HCT116 (cell line): ENCODE measurements around the gene ZNF655. TPM values are rescaled to one million over a fixed set of nuclear protein-coding genes. Genes with fewer than 3 reads are reported as not detected.

ENCODE experiments used
- ATAC-seq: fragments of 200-7000 bp; cut with Tn5 transposase; 2 replicates; pipeline ENCODE4 v1.9.1; 2020; ENCODE audit warnings: mild to moderate bottlenecking, moderate library complexity
- BruUV-seq: library from RNA; stranded (reverse); fragments of 400-500 nt; replicated peaks from 2 replicates; lab custom pipeline; 2021; lab: Mats Ljungman, UMichigan
- CTCF ChIA-PET: fragments of 300-600 bp; sonication (Branson Sonifier 250); formaldehyde crosslinking; loops from one replicate; lab custom pipeline; 2021; ENCODE audit warnings: antibody characterized with exemption; lab: Charles Lee
- POLR2A ChIA-PET: fragments of 300-600, 350-600 bp; sonication (Branson Sonifier 250); formaldehyde crosslinking; loops from one replicate; lab custom pipeline; 2021; ENCODE audit warnings: antibody characterized with exemption; lab: Charles Lee
- RAD21 ChIA-PET, 2 experiments: fragments of 300-600 bp; sonication (Branson Sonifier 250); formaldehyde crosslinking; loops; one replicate each; lab custom pipeline; 2023; ENCODE audit warnings: low total read pairs in 2 of 2; ENCODE audit not compliant: uncharacterized antibody in 2 of 2, unreplicated experiment in 2 of 2, low non-redundant PET in 1 of 2; lab: Charles Lee
- DNase-seq: peaks from one replicate; pipeline ENCODE4 v3.0.0-alpha.2; 2010; ENCODE audit warnings: low read depth, low spot score
- H2AFZ ChIP-seq: fragments of 200-600 bp; shearing (Covaris generic), sonication (generic); 2 replicates; pipeline ENCODE4 v1.6.1; 2017; ENCODE audit warnings: low read depth, mixed run types, mixed read lengths, antibody characterized with exemption, low read length; ENCODE audit not compliant: poor library complexity, severe bottlenecking
- H3K27ac ChIP-seq: 2 replicates; pipeline ENCODE4 v1.5.1; 2012; ENCODE audit warnings: low read depth, low read length
- H3K27me3 ChIP-seq: fragments of 200-600 bp; sonication (generic); 2 replicates; pipeline ENCODE4 v1.6.1; 2016; ENCODE audit warnings: mixed run types, low read length, mixed read lengths; ENCODE audit not compliant: insufficient read depth
- H3K36me3 ChIP-seq, 2 experiments: fragments of 200-500 bp in 1 of 2; fragments of 200-600 bp in 1 of 2; sonication (Bioruptor generic) in 1 of 2; sonication (generic) in 1 of 2; 2 replicates each; pipeline versions ENCODE4 v1.5.1 to v1.6.1; 2014 to 2016; ENCODE audit warnings: low read length in 2 of 2, inconsistent platforms in 1 of 2, mixed read lengths in 1 of 2, mixed run types in 1 of 2; ENCODE audit not compliant: insufficient read depth in 2 of 2, control insufficient read depth in 1 of 2
- H3K4me1 ChIP-seq, 2 experiments: fragments of 200-600 bp in 1 of 2; sonication (generic) in 1 of 2; 2 replicates each; pipeline versions ENCODE4 v1.5.1 to v1.6.1; 2012 to 2017; ENCODE audit warnings: low read length in 2 of 2, inconsistent platforms in 1 of 2, mild to moderate bottlenecking in 1 of 2, mixed read lengths in 1 of 2, mixed run types in 1 of 2, moderate library complexity in 1 of 2; ENCODE audit not compliant: insufficient read depth in 2 of 2, control insufficient read depth in 1 of 2
- H3K4me2 ChIP-seq: fragments of 200-600 bp; sonication (generic); 2 replicates; pipeline ENCODE4 v1.6.1; 2017; ENCODE audit warnings: mixed run types, low read length, mixed read lengths
- H3K4me3 ChIP-seq, 2 experiments: fragments of 200-600 bp in 1 of 2; sonication (generic) in 1 of 2; replicated peaks in 1 of 2; 2 replicates each; pipeline ENCODE4 v1.5.1; 2011 to 2016; ENCODE audit warnings: low read length in 2 of 2, control low read depth in 1 of 2, low read depth in 1 of 2, mild to moderate bottlenecking in 1 of 2, mixed read lengths in 1 of 2, mixed run types in 1 of 2
- H3K79me2 ChIP-seq: fragments of 200-600 bp; sonication (generic); 2 replicates; pipeline ENCODE4 v1.6.1; 2017; ENCODE audit warnings: mild to moderate bottlenecking, mixed run types, low read length, moderate library complexity, mixed read lengths; ENCODE audit not compliant: insufficient read depth
- H3K9ac ChIP-seq: fragments of 200-600 bp; sonication (generic); 2 replicates; pipeline ENCODE4 v1.6.1; 2016; ENCODE audit warnings: low read length, mixed read lengths
- H3K9me2 ChIP-seq: fragments of 200-600 bp; sonication (generic), shearing (Covaris generic); 2 replicates; pipeline ENCODE4 v1.6.1; 2017; ENCODE audit warnings: mixed run types, mild to moderate bottlenecking, moderate library complexity; ENCODE audit not compliant: insufficient read depth
- H3K9me3 ChIP-seq, 2 experiments: fragments of 200-500 bp in 1 of 2; fragments of 200-600 bp in 1 of 2; sonication (Bioruptor generic) in 1 of 2; sonication (generic) in 1 of 2; 2 replicates each; pipeline ENCODE4 v1.6.1; 2014 to 2017; ENCODE audit warnings: low read length in 2 of 2, mixed read lengths in 2 of 2, inconsistent platforms in 1 of 2, low read depth in 1 of 2, mild to moderate bottlenecking in 1 of 2, mixed run types in 1 of 2, moderate library complexity in 1 of 2; ENCODE audit not compliant: control insufficient read depth in 1 of 2, insufficient read depth in 1 of 2
- H4K20me1 ChIP-seq: fragments of 200-600 bp; sonication (generic), shearing (Covaris generic); 2 replicates; pipeline ENCODE4 v1.6.1; 2017; ENCODE audit warnings: mixed run types, mild to moderate bottlenecking, moderate library complexity; ENCODE audit not compliant: insufficient read depth
- ATF3 ChIP-seq: IDR thresholded peaks from 2 replicates; pipeline ENCODE4 v1.6.1; 2012
- CBX3 ChIP-seq: IDR thresholded peaks from 2 replicates; pipeline ENCODE4 v1.6.1; 2012; ENCODE audit warnings: low read depth
- EGR1 ChIP-seq: IDR thresholded peaks from 2 replicates; pipeline ENCODE4 v1.6.1; 2012; ENCODE audit warnings: low read depth
- EZH2 ChIP-seq: fragments of 200-600 bp; sonication (generic); IDR thresholded peaks from 2 replicates; pipeline ENCODE4 v1.6.1; 2017; ENCODE audit warnings: antibody characterized with exemption, mixed run types
- JUND ChIP-seq: IDR thresholded peaks from 2 replicates; pipeline ENCODE4 v1.6.1; 2012
- MAX ChIP-seq: IDR thresholded peaks from 2 replicates; pipeline ENCODE4 v1.6.1; 2012
- POLR2AphosphoS5 ChIP-seq: IDR thresholded peaks from 2 replicates; pipeline ENCODE4 v1.6.1; 2011; ENCODE audit warnings: mild to moderate bottlenecking, low read depth, low read length, moderate library complexity
- REST ChIP-seq: IDR thresholded peaks from 2 replicates; pipeline ENCODE4 v1.6.1; 2012; ENCODE audit warnings: low read depth
- SIN3A ChIP-seq: IDR thresholded peaks from 2 replicates; pipeline ENCODE4 v1.6.1; 2012; ENCODE audit warnings: low read depth
- SP1 ChIP-seq: IDR thresholded peaks from 2 replicates; pipeline ENCODE4 v1.6.1; 2012; ENCODE audit warnings: low read depth
- SRF ChIP-seq: IDR thresholded peaks from 2 replicates; pipeline ENCODE4 v1.6.1; 2012; ENCODE audit warnings: low read depth
- YY1 ChIP-seq: IDR thresholded peaks from 2 replicates; pipeline ENCODE4 v1.6.1; 2011; ENCODE audit warnings: low read length, low read depth, moderate library complexity, mild to moderate bottlenecking; ENCODE audit not compliant: insufficient replicate concordance; ENCODE audit errors: extremely low read depth
- ZBTB33 ChIP-seq: IDR thresholded peaks from 2 replicates; pipeline ENCODE4 v1.6.1; 2011; ENCODE audit warnings: mild to moderate bottlenecking, low read length, moderate library complexity; ENCODE audit not compliant: insufficient replicate concordance; ENCODE audit errors: extremely low read depth
- ZFX ChIP-seq: fragments of 450-650 bp; IDR thresholded peaks from 2 replicates; pipeline ENCODE4 v1.6.1; 2017
- intact Hi-C: fragments of 100-400 bp; cut with micrococcal nuclease; formaldehyde crosslinking; loops from 2 replicates; pipeline ENCODE4 v1.10.0; 2022
- total RNA-seq: library from RNA; stranded (reverse); gene quantifications from one replicate; pipeline ENCODE4 v1.2.1, GENCODE V29; 2021; ENCODE audit not compliant: unreplicated experiment

The ZNF655 gene
- total RNA-seq, 1 experiment from 2014 or later, result 45.0 TPM

GRCh38 chr7:99597762-99598501 lies 39.5 kb downstream of the ZNF655 start, which contains the start of gene TMEM225B:
TSS of gene TMEM225B (plus strand) at chr7:99598267. CDS start at chr7:99604389, 6,122 bp downstream.
- Histone ChIP-seq H3K4me2 (no peak within 1 kb of the TSS), H3K79me2 (no peaks in the 10 kb centered on the region), H3K4me1 (no peaks in the 10 kb centered on the region), H4K20me1 (no peaks in the 10 kb centered on the region), H3K27me3 (no peaks in the 10 kb centered on the region), H3K9me2 (no peaks in the 10 kb centered on the region), H2AFZ (no peak within 1 kb of the TSS), H3K36me3 (no peaks in the 10 kb centered on the region), H3K27ac (no peak within 1 kb of the TSS), H3K9me3 (no peaks in the 10 kb centered on the region), H3K4me3 (no peak within 1 kb of the TSS), H3K9ac (no peak within 1 kb of the TSS)
- intact Hi-C loops, result no loop called here
- ChIA-PET CTCF (no interaction called here), RAD21 (no interaction called here), POLR2A (no interaction called here)
- TF ChIP-seq POLR2AphosphoS5 (no peak), SIN3A (no peak), SRF (no peak), REST (no peak), CBX3 (no peak), MAX (no peak), ZBTB33 (no peak), ATF3 (no peak), JUND (no peak), YY1 (no peak), ZFX (no peak), EZH2 (no peak), EGR1 (no peak), SP1 (no peak)
- no TSS peak for BruUV-seq
- DNase-seq (no peak), ATAC-seq (no peak)
